Vagina (tissue), 2 donors: ENCODE data around the gene RAB20.

ENCODE experiments used
- CTCF ChIP-seq, 3 experiments: fragments of 450-650 bp in 2 of 3; fragments of 200-600 bp in 1 of 3; sonication (generic) in 1 of 3; IDR thresholded peaks; one replicate each; pipeline ENCODE4 v1.5.1; 2017 to 2019; ENCODE audit warnings: antibody characterized with exemption in 3 of 3, mild to moderate bottlenecking in 2 of 3, moderate library complexity in 2 of 3
- POLR2A ChIP-seq, 2 donors: fragments of 450-650 bp; IDR thresholded peaks; one replicate each; pipeline ENCODE4 v1.6.1; 2017; ENCODE audit warnings: antibody characterized with exemption in 2 of 2, mild to moderate bottlenecking in 2 of 2, moderate library complexity in 2 of 2
- POLR2AphosphoS5 ChIP-seq, 2 donors: sonication (generic); formaldehyde crosslinking; IDR thresholded peaks; one replicate each; pipeline ENCODE4 v1.9.0; 2017; ENCODE audit warnings: antibody characterized with exemption in 2 of 2, mild to moderate bottlenecking in 2 of 2, low read depth in 1 of 2; ENCODE audit not compliant: insufficient read depth in 1 of 2

- no peak for TF ChIP-seq CTCF (IDR thresholded peaks at IDR 0.05)
- no peak for TF ChIP-seq POLR2A (IDR thresholded peaks at IDR 0.05)
- no peak for TF ChIP-seq POLR2AphosphoS5 (IDR thresholded peaks at IDR 0.05; ENCODE audit: insufficient read depth in 1 of 2, low read depth in 1 of 2)
These were observed 32.6 kb downstream of the RAB20 start for GRCh38 chr13:110528911-110529310.
